ENCODE measurements around the gene RPS15.

RPS15 gene

DNA sequence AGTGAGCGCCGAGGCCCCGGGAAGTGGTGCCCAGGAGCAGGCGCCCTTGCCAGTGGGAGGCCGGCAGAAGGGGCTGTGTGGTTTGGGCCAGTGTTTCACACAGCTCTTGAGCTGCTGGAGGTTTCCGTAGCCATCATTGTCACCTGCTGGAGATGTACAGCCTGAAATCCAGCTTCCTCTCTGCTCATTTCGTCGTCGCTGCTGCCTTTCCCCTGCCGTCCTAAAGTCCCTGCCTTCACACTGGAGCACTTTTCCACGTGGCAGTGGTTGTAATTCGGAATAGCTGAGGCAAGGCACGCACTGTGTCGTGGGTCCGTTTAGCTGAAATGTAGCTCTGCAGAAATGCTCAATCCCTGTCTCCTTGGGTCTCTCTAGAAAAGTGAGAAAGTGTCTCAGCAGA is 17.6 kb upstream of the RPS15 start:
- no peak for DNase-seq

DNA sequence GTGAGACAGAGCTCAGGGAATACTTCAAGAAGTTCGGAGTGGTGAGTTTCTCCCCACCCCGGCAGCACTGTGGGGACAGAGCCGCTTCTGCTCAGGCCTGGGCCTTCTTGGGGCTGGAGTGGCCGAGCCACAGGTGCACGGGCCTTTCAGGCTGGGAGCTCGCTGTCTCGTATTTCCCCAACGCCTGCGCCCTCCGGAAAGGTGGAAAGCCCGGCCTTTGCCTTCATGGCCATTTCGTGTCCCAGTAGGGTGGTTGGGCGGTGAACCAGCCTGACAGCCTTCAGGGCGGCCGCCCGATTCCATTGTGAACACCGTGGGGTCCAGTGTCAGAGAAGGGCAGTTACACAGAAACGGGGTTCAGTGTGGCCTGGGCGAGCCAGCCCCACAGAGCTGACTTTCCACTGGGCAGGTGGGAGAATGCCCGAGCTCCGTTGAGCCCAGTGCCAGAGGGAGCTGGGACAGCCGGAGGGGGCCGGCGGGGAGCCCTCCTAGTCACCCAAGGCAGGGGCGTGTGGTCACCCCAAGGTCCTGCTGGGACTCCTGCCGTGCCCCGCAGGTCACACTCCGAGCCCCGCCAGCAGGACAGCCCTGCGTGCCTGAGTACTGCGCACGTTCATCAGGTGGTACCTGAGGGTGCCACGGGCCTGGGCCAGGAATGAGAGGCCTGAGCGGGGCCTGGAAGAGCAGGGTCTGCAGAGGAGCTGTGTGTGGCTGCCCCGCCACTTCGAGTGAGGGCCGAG is 16.8 kb upstream of the RPS15 start:
- DNase-seq, result no peak

DNA sequence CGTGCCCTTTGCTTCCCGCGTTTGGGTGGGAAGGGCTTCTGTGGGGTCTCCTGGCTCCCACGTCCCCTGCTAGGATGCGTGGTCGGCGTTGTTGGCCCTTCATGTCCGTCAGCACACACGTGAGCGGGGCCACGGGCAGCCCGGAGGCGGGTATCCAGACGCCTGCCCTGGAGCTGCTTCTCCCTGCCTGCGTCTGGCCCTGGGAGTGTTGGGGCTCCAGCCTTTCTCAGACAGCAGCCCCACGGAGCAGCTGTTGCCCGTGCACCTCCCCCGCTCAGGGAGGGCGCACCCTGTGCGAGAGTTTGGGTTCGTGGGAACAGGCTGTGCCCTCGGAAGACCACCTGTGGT is 16.3 kb upstream of the RPS15 start:
- no peak for DNase-seq

DNA sequence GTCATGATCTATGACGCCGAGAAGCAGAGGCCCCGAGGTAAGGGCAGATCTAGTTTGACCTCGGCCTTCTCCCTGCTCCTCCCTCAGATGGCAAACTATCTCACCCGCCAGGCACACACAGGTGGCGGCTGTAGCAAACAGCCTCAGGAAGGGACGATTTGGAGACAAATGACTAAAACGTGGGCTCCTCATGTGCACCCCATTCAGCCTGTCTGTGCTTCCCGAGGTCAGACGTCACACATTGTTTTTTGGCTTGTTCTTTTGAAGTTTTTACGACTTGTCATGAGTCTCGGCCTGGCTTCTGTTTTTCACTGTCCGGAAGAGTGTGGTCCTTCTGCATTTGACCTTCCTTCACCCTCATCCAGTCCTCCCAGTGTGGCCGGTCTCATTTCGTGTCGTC is 15.8 kb upstream of the RPS15 start:
- no peak for DNase-seq

DNA sequence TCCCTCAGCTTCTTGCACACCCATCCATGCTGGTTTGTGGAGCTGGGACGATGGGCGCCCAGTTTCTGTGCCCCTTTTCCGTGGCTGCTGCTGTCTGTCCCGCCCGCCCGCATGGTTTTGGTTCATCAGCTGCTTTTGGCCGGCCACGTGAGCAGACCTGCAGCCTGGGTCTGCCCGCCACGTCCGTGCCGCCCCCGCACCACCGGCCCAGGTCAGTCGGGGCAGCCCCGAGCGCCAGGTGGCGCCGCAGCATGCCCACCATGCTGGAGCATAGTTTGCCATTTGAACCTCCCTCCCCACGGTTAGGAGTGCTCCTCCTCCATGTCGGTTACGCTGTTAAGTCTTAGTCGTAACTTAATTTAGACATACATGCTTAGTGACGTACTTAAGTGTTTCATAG is 15.3 kb upstream of the RPS15 start:
- no peak for DNase-seq

DNA sequence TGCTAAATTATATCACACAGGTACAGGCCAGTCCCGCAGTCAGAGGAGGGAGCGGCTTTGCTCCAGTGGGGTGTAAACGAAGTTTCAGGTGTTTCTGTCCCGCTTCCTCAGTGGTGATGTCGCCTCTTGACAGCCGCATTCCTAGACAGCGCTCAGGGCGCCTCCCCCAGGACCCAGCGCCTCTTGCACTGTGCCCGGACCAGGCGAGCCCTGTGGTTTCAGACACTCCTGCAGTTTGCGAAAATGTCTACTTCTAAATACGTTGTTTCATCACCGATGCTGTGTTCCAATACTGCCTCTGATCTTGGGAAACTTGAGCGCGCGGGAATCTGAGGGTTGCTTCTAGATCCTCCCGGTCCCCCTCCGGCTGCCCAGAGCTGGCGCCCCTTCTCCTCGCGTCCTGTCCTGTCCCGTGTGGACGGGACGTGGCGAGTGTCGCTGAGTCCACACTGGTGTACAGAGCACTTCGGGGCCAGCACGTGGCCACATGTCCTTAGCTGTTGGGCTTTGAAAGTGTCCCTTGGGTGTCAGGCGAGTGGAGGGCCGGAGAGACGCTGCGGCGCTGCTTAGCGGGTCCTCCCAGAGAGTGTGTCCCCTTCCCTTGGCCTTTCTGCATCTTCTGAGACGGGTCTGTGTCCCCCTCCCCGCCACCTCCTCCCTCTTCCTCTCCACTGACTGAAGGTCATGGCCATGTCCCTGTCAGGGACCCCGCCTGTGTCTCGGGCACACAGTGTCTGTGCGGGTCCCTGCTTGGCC is 14.6 kb upstream of the RPS15 start:
- no peak for DNase-seq

DNA sequence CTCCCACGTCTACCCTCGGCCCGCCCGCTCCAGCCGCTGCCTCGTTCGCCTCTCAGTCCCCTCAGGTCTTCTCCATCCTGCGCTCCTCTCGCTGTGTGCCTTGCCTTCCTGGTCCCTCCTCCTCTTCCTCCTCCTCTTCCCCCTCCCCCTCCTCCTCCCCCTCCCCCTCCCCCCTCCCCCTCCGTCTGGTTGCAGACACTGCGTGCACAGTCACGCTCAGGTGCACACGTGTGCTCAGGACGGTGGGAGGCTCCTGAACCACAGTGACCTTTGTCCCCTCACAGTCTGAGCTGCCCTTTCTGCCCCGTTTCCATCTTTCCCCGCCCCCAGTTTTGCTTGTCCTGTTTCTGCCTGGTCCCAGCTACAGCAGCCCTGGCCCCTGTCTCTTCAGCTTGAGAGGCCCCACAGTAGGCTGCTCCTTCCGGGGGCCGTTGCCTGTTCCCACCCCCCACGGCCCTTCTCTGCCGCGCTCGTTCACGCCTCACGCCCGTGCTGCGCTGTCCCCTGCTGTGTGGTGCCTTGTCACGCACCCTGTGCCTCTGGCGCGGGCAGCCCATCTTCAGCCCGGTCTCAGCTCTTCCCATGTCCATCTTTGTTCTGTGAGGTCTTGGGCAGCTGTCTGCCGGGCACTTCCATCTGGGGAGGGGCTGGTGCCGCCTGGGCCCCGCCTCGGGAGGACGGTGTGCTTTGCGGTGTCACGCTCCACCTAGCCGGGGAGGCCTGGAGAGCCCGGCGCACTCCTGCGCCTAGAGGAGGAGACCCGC is 13.8 kb upstream of the RPS15 start:
- no peak for DNase-seq

DNA sequence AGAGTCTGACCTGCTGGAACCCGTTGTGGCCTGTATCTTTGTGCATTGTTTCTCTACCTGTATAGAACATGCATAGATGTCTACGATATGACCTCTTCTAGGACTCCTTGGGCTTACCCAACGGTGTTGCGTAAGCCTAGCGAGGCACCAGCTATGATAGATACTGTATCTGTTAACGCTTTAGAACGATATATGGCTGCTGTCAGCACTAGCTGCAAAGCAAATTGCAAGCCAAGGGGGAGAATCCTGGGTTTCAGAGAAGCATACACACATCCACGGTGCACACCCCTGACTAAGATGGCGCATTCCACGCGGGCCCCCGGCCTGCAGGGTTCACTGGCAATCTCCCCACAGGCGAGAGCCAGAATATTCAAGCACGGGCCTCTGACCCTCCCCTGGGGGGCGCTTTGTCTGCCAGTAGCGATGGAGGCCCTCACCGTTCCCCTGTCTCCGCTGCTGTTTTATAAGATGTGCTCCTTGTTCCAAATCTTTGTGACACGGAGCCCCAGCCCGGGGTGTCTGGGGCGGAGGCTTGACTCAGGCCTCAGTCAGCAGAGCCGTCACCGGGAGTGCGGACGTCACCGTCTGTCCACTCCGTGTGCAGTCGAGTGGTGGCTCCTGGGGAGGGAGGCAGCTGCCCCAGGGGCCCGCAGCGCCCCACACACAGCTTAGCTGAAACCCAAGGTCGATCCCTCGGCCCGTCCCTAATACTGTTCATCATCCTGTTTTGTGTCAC is 12.9 kb upstream of the RPS15 start:
- no peak for DNase-seq

DNA sequence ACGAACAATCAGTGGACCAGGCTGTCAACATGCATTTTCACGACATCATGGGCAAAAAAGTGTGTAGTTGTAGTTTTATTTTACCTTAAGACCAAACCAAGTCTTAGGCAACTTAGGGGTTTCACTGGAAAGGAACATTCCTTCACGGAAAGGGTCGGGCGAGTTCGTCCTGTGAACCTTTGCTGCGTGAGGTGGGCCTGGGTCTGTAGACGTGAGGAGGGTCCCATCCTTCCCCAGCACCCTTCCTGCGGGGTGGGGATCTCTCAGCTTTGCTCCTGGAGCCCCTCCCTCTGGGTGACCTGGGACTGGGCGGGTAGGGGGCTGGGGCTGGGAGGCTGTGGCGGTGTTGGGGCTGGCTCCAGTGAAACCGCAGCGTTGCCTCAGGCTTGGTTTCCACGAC is 12.3 kb upstream of the RPS15 start:
- no peak for DNase-seq

DNA sequence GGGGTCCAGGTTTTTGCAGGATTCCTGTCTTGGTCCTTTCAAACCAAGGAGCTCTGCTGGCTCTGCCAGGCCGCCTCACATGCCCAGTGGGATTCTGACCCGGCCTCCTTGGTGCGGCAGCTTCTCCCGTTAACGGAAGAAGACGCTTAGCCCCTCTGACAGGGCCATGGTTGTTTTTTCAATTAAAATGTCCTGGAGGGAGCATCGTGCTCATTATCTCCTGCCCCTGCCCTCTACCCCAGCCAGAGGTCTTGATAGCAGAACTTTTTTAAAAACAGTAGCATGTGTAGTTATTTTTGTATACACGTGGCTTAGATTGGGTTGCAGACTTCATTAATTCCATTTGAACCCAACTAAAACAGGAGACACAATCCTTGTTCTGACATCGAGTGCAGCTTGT is 11.5 kb upstream of the RPS15 start:
- DNase-seq, result no peak

DNA sequence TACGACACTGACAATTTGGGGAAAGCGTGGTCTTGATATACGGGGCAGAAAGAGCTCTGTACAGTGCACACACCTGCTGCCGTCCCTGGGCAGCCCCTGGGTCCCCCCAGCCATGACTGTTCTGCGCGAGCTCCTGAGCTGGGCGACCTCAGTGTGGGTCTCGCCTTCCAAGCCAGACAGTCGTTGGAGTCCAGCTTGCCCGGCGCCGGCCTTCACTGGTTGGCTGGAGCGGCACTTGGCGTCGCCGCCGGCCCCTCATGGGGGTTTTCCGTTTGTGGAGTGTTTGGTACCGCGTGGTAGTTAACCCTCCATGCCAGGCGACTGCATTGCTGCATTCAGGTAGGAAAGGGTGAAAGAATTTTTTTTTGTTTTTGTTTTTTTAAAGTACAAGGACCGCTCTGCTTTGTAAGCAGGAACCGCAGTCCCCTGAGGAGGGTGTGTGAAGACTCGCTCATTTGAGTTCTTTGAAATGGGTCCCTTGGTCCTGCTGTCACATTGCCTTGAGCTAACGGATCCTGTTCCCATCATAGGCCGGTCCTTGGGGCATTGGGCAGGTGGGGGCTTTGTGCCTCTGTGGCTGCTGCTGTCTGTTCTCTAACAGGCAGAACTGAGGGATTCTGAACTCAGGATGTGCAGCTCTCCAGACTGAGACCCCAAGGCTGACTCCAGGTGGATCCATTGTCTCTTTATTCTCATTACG is 10.8 kb upstream of the RPS15 start:
- no peak for DNase-seq

DNA sequence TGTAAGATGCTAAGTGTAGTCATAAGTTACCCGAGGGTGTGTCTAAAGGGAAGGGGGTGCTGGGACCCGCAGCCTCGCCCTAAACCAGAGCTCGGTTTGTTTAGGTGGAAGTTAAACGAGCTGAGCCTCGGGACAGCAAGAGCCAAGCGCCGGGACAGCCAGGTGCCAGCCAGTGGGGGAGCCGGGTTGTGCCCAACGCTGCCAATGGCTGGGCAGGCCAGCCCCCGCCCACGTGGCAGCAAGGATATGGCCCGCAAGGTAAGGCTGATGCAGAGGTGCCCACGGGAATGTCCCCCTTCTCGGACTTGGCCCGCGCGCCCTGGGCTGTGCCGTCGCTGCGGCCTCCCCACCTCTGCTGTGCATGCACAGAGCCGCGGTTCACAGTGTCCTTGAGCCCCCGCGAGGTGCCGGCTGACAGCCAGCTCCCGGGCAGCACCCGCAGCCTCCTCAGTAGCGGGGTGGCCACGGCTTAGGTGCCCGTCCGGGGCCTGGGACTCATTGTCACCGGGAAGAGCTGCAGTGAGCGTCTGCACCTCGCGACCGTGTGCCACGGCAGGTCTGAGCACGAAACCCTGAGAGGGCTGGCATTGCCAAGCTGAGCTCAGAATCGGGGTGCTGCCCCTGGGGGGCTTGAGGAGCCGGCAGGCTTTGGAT is 9.3 kb upstream of the RPS15 start:
- no peak for DNase-seq

DNA sequence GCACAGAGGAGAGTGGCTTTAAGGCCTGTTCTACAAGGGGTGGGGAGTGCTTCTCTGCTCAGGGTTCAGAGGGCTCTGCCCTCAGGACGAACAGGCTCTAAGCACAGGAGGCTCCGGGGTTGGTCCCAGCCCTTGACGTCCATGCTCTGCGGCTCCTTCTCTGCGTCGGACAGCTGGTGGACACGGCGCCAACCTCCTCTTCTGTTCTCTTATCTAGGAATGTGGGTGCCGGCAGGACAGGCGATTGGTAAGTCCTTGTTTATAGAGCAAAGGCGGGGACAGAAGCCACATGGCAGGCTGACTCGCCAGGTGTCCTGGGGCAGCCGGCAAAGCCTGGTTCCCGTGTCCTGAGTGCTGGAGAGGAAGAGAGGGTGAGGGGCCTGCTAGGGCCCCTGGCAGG is 8.4 kb upstream of the RPS15 start:
- no peak for DNase-seq

DNA sequence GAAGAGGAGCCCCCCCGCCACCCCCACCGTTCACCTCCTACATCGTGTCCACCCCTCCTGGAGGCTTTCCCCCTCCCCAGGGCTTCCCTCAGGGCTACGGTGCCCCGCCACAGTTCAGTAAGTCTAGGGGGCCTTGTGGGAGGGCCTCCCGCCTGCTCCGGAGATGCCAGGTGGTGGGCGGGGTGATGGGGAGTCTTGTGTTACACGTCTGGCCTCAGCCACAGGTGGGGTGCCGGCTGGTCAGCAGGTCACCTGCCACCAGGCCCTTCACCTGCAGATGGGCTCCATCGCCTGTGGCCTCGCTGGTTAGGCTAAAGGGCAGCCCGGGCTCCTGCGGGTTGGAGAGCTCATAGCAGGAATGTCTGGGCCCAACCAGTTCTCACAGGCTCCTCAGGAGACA is 8.0 kb upstream of the RPS15 start:
- no peak for DNase-seq

DNA sequence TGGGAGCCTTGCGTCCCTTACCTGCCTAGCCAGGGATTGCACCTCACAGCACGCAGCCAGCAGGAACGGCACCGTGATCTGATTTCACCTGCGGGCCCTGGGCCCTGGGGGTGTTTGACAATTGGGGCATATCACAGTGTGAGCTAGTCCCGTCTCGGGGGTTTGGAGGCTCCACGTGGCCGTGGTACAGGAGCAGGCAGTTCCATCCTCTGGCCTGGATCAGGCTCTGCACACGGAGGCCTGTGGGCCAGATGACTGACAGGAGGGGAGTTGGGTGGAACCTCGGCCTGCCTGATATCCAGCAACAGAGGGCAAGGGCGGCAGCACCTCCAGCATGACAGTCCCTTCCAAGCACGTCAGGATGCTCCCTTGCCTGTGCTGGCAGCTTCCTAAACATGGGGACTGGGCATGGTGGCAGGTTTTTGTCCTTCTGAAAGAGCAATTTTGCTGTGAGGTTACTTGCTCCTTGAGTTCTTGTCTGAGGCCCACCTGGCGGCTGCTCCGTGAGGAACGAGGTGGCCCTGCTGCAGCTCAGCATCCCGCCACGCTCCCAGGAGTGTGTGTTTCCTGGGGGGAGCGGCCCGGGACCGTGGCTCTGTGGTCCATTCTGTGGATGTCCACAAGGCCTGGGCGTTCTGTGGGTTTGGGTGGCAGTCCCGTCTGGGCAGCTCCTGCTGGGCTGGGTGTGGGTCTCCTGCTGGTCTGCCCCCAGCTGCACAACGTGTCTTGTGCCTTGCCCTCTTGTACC is 6.3 kb upstream of the RPS15 start:
- no peak for DNase-seq

DNA sequence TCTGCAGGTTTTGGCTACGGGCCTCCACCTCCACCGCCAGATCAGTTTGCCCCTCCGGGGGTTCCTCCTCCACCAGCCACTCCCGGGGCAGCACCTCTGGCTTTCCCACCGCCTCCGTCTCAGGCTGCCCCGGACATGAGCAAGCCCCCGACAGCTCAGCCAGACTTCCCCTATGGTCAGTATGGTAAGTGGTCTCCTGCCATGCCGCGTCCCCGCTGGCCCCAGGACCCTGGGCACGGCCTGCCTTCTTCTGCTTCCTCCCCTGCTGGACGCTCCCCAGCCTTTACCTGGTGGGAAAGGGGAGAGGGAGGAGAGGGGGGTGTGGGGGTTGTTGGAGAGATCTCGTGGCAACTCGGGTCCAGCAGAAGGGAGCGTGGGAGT is 5.7 kb upstream of the RPS15 start:
- DNase-seq, result no peak

DNA sequence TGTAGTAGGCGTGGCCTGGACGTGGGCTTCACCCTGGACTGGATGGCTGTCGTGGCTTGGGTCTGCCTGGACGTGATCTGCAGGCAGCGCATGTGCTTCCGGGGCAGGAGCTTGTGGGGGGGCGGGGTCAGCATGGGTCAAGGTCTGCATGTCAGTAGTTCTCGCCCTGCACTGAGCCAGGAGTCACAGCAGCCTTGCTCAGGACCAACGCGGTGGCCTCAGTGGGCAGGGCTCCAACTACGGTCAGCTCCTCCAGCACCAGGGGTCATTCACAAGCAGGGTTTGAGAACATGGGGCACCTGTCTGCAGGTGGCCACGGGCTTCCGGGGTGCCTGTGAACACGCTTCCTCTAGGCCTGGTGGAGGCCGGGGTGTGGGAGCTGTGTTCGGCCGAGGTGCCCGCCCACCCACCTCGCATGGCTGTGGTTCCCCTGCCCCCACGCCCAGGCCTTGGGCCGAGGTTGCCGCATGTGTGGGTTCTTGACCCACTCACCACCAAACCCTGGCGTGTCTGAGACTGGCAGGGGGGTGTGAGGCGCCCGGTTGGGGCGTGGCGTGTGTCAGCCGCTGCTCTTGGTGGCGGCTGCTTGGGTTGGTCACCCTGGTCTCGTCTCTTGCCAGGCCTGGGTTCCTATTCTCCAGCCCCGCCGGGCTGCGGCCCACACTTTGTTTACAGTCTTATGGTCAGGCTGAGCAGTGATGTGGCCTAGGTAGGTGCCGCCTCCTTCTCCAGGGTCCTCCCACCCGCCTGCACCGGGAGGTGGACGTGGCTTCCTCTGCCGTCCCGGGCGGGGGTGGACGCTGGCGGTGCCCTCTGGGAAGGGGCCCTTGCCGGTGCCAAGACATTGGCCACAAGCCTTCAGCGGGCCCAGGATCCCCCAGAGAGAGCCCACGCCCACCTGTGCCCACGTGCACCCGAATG is 4.8 kb upstream of the RPS15 start:
- DNase-seq, result no peak

DNA sequence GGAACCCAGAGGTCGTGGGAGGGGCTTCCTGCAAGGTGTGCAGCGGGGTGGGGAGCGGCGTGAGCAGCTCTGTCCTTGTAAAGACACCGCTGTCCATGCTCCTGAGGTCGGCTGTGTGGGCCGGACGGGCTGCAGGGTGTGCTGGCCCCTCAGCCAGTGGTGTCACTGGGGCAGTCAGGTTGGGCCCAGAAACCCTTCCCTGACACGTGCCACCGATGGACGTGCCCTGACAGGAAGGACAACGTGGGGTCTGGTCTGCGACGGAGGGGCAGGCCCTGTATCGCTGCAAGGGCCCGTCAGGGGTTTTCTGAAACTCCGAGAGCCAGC is 4.2 kb upstream of the RPS15 start:
- DNase-seq, result no peak

DNA sequence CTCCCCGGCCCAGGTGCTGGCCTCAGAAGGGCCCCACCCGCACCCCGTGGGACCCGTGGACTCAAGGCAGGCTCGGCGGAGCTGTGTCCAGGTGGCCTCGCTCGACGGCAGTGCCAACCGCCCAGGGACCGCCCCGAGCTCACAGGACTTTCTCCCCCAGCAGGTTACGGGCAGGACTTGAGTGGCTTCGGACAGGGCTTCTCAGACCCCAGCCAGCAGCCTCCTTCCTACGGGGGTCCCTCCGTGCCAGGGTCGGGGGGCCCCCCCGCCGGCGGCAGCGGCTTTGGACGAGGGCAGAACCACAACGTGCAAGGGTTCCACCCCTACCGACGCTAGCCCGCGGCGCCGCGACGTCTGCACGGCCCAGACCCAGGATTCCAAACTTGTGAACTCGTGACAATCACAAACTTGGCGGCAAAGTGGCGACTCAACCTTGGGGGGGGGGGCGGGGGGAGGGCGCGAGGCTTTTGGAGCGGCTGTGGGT is 3.6 kb upstream of the RPS15 start:
- no peak for DNase-seq

DNA sequence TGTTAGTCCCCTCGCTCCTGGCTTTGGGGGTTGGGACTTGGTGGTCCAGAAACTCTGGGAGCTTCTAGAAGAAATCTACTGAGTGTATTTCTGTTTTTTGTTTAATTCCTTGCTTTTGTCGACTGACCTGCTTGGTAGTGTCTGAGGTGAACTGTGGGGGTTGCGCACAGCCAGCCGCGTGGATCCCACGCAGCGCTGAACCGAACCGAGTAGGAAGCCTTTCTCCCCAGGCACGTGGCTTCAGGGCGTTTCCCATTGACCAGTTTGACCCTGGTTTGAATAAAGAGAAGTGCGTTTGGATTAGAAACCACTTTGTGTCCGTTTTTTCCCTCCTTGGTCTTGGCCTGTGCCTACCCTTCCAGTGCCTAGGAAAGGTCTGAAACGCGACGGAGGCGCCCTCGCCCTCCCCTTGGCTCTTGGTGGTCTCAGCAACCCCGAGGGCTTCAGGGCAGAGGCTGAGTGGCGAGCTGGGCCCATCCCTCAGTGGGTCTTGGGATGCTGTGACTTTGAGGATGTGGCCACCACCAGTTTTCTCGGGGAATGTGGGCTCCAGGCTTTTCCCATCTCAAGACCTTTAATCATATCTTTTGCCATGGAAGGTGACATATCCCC is 2.7 kb upstream of the RPS15 start:
- DNase-seq, result no peak
